ENCODE data around the gene DYNLT4.

Gene DYNLT4

GRCh38 chr1:44759077-44759476 lies 48.1 kb downstream of the DYNLT4 start:
- TF ChIP-seq CTCF (conservative IDR thresholded peaks at IDR 0.05; ENCODE audit: low read depth) = no peak
- ChIA-PET CTCF (interaction anchor here (0.6 to 0.7 kb wide), 2 partner anchors 28 to 1581 kb away, joined by 3 to 4 read pairs; partner anchors contain the start of gene RNU5D-1), POLR2A (ENCODE audit: low non-redundant PET) (no interaction called here)
- no peak for DNase-seq (ENCODE audit: low spot score)
- no peak overlapping the region for H3K27ac ChIP-seq

- POLR2A ChIA-PET (ENCODE audit: low non-redundant PET) = no interaction called here
- no peak for DNase-seq (ENCODE audit: low spot score)
- CTCF ChIA-PET = no interaction called here
- no peak overlapping the region for H3K27ac ChIP-seq
- TF ChIP-seq CTCF (conservative IDR thresholded peaks at IDR 0.05; ENCODE audit: low read depth) = no peak
These were observed 49.7 kb downstream of the DYNLT4 start for GRCh38 chr1:44757420-44757819.

All from RWPE1 (cell line).